ENCODE results near the gene PPP1R2B. TPM values are rescaled to one million over a fixed set of nuclear protein-coding genes. Genes with fewer than 3 reads are reported as not detected.
A peak's percentile ranks its signal among the peaks of the same experiment; 100 is the strongest.

PPP1R2B gene
- total and polyA plus RNA-seq, 12 donors: 0.11 to 0.15 (median 0.14) TPM; not detected in 9

DNA sequence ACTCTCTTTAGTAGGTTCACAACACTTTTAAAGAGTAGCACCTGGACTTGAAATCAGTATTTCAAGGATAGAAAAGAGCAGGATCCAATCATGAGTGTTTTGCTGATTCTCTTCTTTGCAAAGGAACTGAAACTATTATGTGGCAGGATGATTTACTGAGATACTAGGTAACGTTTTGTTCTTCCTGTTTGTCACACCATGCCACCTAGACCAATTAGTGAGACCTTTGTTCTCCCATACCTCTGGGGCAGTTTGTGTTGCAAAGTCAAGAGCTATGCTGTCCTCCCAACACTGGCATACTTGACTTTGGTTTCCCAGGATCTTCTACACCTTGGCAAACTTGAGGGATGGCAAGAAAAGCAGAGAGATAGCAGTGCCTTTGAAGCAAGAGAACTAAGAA lies 43.4 kb downstream of the PPP1R2B start:
- 21 to 60% (median 43%) methylated on average over 1 of the region's 1 CpG for WGBS, 4 donors
- Histone ChIP-seq H3K4me1 (replicated peaks in 1 of 2) (no peaks in the 10 kb centered on the region), H3K9me3 (replicated peaks in 1 of 3) (no peaks in the 10 kb centered on the region), H3K27ac (no peak overlapping the region), H3K27me3 (no peaks in the 10 kb centered on the region), H3K4me3 (no peak overlapping the region), H3K36me3 (replicated peaks in 1 of 2) (no peaks in the 10 kb centered on the region)
- intact Hi-C loops (cut with DNase I): no loop called here
- TF ChIP-seq POLR2A (IDR thresholded peaks at IDR 0.05): no peak
- TF ChIP-seq, protein P1, sequence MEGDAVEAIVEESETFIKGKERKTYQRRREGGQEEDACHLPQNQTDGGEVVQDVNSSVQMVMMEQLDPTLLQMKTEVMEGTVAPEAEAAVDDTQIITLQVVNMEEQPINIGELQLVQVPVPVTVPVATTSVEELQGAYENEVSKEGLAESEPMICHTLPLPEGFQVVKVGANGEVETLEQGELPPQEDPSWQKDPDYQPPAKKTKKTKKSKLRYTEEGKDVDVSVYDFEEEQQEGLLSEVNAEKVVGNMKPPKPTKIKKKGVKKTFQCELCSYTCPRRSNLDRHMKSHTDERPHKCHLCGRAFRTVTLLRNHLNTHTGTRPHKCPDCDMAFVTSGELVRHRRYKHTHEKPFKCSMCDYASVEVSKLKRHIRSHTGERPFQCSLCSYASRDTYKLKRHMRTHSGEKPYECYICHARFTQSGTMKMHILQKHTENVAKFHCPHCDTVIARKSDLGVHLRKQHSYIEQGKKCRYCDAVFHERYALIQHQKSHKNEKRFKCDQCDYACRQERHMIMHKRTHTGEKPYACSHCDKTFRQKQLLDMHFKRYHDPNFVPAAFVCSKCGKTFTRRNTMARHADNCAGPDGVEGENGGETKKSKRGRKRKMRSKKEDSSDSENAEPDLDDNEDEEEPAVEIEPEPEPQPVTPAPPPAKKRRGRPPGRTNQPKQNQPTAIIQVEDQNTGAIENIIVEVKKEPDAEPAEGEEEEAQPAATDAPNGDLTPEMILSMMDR (IDR thresholded peaks at IDR 0.05): no peak
- DNase-seq: no peak

DNA sequence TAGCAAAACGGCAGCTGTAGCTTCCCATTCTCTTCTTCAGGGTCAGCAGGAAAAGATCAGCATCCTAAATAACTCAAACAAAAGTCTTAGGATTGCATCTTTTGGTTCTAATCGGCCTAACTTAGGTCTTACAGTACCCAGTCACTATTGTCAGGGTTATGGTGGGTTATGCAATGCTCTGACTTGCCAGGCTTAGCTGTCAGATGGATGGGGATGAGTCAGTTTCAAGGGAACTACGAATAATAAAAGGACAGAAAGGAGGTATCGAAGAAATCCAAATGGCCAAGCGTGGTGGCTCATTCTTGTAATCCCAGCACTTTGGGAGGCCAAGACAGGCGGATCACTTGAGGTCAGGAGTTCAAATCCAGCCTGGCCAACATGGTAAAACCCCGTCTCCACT lies 46.5 kb downstream of the PPP1R2B start:
- H3K9me3 ChIP-seq (replicated peaks in 1 of 3): no peaks in the 10 kb centered on the region
- intact Hi-C loops (cut with DNase I): no loop called here
- 48 to 57% (median 53%) methylated on average over 7 of the region's 7 CpGs for WGBS, 4 donors
- H3K4me3 ChIP-seq: no peak overlapping the region
- H3K27ac ChIP-seq: no peak overlapping the region
- DNase-seq: peak; percentile 15 to 56 (median 41)
- H3K36me3 ChIP-seq (replicated peaks in 1 of 2): no peaks in the 10 kb centered on the region
- no peak for TF ChIP-seq POLR2A (IDR thresholded peaks at IDR 0.05)
- TF ChIP-seq, protein P1 (IDR thresholded peaks at IDR 0.05): no peak
- no peaks in the 10 kb centered on the region for H3K27me3 ChIP-seq
- no peaks in the 10 kb centered on the region for H3K4me1 ChIP-seq (replicated peaks in 1 of 2)

Small RNA genes lying within 50 kb of the gene (small RNA-seq; reads per million reads assigned to genes)
- 0 reads per million in 2 donors for gene RNU6-556P

Other genes with a start within 250 kb of the PPP1R2B start
- 1 to 10 TPM in 2 of 9 donors, under 1 TPM in 3, not detected in 4; 0.21 to 2.3 (median 0.86) TPM for gene TIMD4, start 112.9 kb downstream of the PPP1R2B start, total RNA-seq
- under 1 TPM in 2 of 3 donors, not detected in 1; 0.10 to 0.24 TPM for gene TIMD4, start 112.9 kb downstream of the PPP1R2B start, polyA plus RNA-seq
- under 1 TPM in 1 of 9 donors, not detected in 8; 0.33 TPM for gene HAVCR1, start 208.8 kb downstream of the PPP1R2B start, total RNA-seq
- gene HAVCR1, start 208.8 kb downstream of the PPP1R2B start, polyA plus RNA-seq: under 1 TPM in 1 of 3 donors, not detected in 2; 0.07 TPM